Activated CD4-positive, alpha-beta T cell treated with anti-CD3 and anti-CD28 coated beads, Interleukin-2, amount 10 ng/mL, durations not matched to agents 7 days and 5 days (primary cell): ENCODE data around the gene HSD3B7. TPM values are rescaled to one million over a fixed set of nuclear protein-coding genes. Genes with fewer than 3 reads are reported as not detected.

Experiments
- CTCF ChIA-PET: fragments of 350-600 bp; sonication (Branson Sonifier 250); formaldehyde crosslinking; loops from one replicate; lab custom pipeline; 2021; ENCODE audit warnings: antibody characterized with exemption; lab: Charles Lee
- POLR2A ChIA-PET: fragments of 350-600 bp; sonication (Branson Sonifier 250); formaldehyde crosslinking; loops from one replicate; lab custom pipeline; 2021; ENCODE audit warnings: antibody characterized with exemption; lab: Charles Lee
- DNase-seq: peaks from one replicate; pipeline ENCODE4 v3.0.0-alpha.2; 2020
- H3K27ac Mint-ChIP-seq: one replicate; pipeline ENCODE4 v1.8.0; 2021; ENCODE audit warnings: mild to moderate bottlenecking, moderate library complexity, mixed read lengths
- H3K27me3 Mint-ChIP-seq: one replicate; pipeline ENCODE4 v1.8.0; 2021; ENCODE audit warnings: mixed read lengths
- H3K36me3 Mint-ChIP-seq: one replicate; pipeline ENCODE4 v1.8.0; 2021; ENCODE audit warnings: low read depth, mixed read lengths
- H3K4me1 Mint-ChIP-seq: one replicate; pipeline ENCODE4 v1.8.0; 2021; ENCODE audit warnings: mixed read lengths
- H3K4me3 Mint-ChIP-seq: one replicate; pipeline ENCODE4 v1.8.0; 2021; ENCODE audit warnings: mild to moderate bottlenecking, moderate library complexity, mixed read lengths
- H3K9me3 Mint-ChIP-seq: one replicate; pipeline ENCODE4 v1.8.0; 2021; ENCODE audit warnings: mixed read lengths
- total RNA-seq, 2 experiments: library from RNA; stranded (reverse); gene quantifications; one replicate each; pipeline ENCODE4 v1.2.3, GENCODE V29; 2021

Gene HSD3B7
- total RNA-seq, 2 experiments from 2014 or later, result 3.4 to 3.5 TPM

DNA sequence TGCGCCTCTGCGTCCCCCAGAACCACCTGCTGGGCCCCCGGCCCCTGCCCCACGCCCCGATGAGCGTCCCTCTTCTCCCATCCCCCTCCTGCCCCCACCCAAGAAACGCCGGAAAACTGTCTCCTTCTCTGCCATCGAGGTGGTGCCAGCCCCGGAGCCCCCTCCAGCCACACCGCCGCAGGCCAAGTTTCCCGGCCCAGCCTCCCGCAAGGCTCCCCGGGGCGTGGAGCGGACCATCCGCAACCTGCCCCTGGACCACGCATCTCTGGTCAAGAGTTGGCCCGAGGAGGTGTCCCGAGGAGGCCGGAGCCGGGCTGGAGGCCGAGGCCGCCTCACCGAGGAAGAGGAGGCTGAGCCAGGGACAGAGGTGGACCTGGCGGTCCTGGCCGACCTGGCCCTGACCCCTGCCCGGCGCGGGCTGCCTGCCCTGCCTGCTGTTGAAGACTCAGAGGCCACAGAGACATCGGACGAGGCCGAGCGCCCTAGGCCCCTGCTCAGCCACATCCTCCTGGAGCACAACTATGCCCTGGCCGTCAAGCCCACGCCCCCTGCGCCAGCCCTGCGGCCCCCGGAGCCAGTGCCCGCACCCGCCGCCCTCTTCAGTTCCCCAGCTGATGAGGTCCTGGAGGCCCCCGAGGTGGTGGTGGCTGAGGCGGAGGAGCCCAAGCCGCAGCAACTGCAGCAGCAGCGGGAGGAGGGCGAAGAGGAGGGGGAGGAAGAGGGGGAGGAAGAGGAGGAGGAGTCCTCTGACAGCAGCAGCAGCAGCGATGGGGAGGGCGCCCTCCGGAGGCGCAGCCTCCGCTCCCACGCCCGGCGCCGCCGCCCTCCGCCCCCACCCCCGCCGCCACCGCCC lies 5.6 kb upstream of the HSD3B7 start:
- Mint-ChIP-seq H3K4me3 (no peak overlapping the region), H3K4me1 (peaks cover under 1% of the 10 kb centered on the region), H3K9me3 (no peaks in the 10 kb centered on the region), H3K27me3 (no peaks in the 10 kb centered on the region), H3K36me3 (peaks cover 33% of the 10 kb centered on the region), H3K27ac (no peak overlapping the region)
- ChIA-PET POLR2A (no interaction called here), CTCF (no interaction called here)
- DNase-seq, result no peak

DNA sequence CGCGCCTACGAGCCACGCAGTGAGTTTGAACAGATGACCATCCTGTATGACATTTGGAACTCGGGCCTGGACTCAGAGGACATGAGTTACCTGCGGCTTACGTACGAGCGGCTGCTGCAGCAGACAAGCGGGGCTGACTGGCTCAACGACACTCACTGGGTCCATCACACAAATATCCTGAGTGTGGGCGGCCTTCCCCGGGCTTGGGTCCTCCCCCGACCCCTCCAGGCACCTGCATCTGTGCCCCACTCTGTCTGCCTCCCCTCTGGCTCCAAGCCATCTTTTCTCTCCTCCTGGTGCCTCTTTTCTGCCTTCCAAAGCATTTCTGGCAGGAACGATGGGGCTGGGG lies 5.0 kb upstream of the HSD3B7 start:
- CTCF ChIA-PET, result no interaction called here
- peaks cover 6% of the 10 kb centered on the region for H3K4me1 Mint-ChIP-seq
- peaks cover 30% of the 10 kb centered on the region for H3K36me3 Mint-ChIP-seq
- no peak overlapping the region for H3K4me3 Mint-ChIP-seq
- no peak for DNase-seq
- H3K9me3 Mint-ChIP-seq, result no peaks in the 10 kb centered on the region
- POLR2A ChIA-PET, result no interaction called here
- no peak overlapping the region for H3K27ac Mint-ChIP-seq
- no peaks in the 10 kb centered on the region for H3K27me3 Mint-ChIP-seq

DNA sequence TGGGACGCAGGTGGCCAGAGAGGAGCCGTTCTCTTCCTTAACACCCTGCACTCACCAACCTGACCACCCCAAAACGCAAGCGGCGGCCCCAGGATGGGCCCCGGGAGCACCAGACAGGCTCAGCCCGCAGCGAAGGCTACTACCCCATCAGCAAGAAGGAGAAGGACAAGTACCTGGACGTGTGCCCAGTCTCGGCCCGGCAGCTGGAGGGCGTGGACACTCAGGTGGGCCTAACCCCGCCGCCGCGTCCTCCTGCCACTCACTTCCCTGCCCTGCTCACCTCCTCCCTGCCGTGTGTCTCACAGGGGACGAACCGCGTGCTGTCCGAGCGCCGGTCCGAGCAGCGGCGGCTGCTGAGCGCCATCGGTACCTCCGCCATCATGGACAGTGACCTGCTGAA lies 4.6 kb upstream of the HSD3B7 start:
- no peak for DNase-seq
- Mint-ChIP-seq H3K9me3 (no peaks in the 10 kb centered on the region), H3K27me3 (no peaks in the 10 kb centered on the region), H3K4me3 (no peak overlapping the region), H3K36me3 (peaks cover 30% of the 10 kb centered on the region), H3K27ac (no peak overlapping the region), H3K4me1 (peaks cover 6% of the 10 kb centered on the region)
- ChIA-PET CTCF (interaction anchor here (1.3 kb wide), 1 partner anchor 14 kb away, joined by 3 read pairs; no protein-coding TSS in a partner anchor), POLR2A (no interaction called here)

DNA sequence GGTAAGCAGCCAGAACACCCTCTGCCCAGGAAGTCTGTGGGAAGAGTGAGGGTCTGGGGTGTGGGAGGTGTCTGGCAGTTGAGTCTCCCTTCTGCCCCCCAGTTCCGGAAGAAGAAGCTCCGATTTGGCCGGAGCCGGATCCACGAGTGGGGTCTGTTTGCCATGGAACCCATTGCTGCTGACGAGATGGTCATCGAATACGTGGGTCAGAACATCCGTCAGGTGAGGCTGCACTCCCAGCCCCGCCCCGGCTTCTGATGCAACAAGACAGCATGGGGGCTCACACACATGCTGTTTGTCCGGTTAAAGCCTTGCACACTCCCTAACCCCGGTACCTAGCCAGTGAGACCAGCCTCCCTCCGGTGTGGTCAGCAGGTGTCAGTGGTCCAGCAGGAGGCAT lies 4.0 kb upstream of the HSD3B7 start:
- ChIA-PET POLR2A (no interaction called here), CTCF (interaction anchor here (1.2 to 1.6 kb wide), 3 partner anchors 12 to 161 kb away, joined by 3 to 5 read pairs (median 3); no protein-coding TSS in a partner anchor)
- Mint-ChIP-seq H3K9me3 (no peaks in the 10 kb centered on the region), H3K4me3 (no peak overlapping the region), H3K27me3 (no peaks in the 10 kb centered on the region), H3K27ac (no peak overlapping the region), H3K36me3 (peaks cover 27% of the 10 kb centered on the region), H3K4me1 (peaks cover 6% of the 10 kb centered on the region)
- DNase-seq, result no peak

DNA sequence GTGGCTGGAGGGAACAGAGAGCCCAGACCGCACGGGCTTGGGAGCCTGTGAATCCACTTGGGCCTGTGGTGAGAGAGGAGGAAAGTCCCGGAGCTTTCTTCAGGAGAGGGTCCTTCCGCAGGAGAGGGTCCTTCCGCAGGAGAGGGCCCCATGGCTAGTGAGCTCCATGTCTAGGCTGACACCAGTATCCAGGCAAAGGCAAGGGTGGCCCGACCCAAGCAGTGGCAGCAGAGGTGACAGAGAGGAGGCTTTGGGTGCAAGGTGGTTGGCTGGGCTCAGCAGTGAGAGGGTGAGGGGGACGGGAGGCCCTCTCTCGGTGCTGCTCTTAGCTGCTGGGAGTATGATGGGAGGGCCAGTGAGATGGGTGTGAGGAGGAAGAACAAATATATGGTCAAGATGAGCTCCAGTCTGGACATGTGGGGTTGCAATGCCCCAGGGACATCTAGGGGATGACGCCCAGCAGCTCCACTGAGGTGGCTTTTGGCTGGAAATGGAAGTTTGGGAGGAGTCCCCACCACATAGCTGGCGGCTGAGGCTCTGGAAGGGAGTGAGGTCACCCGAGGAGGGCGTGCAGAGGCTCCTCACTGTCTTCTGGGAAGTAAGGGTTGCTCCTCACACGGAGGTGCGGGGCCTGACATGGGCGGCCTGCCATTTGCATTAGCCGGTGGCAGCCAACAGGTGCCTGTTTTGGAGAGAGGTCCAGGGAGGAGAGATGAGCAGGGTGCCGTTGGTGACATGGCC lies 2.3 kb upstream of the HSD3B7 start:
- H3K36me3 Mint-ChIP-seq, result peaks cover 19% of the 10 kb centered on the region
- no peak overlapping the region for H3K4me3 Mint-ChIP-seq
- ChIA-PET CTCF (interaction anchor here (1.1 to 4.4 kb wide), 5 partner anchors 10 to 160 kb away, joined by 3 to 23 read pairs (median 5); no protein-coding TSS in a partner anchor), POLR2A (no interaction called here)
- H3K9me3 Mint-ChIP-seq, result no peaks in the 10 kb centered on the region
- DNase-seq, result no peak
- no peaks in the 10 kb centered on the region for H3K27me3 Mint-ChIP-seq
- peaks cover 9% of the 10 kb centered on the region for H3K4me1 Mint-ChIP-seq
- no peak overlapping the region for H3K27ac Mint-ChIP-seq

DNA sequence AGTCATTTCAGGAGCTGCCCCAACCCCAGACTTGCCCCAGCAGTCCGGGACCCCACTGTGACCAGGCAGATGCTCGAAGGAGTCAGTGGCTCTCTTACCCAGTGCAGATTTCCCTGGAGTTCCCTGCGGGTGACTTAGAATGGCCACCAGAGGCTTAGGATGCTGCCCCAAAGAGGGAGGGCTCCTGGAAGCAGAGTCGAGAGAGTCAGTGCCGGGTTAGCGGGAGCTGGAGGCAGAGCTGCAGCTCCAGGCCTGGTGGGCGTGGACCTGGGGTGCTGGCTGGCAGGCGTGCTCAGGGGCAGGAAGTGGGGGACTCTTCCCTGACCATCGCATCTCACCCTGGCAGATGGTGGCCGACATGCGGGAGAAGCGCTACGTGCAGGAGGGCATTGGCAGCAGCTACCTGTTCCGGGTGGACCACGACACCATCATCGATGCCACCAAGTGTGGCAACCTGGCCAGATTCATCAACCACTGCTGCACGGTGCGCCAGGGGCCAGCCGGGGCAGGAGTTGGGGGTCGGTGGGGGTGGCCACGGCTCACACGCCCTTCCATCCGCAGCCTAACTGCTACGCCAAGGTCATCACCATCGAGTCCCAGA lies 1.6 kb upstream of the HSD3B7 start:
- H3K9me3 Mint-ChIP-seq, result no peaks in the 10 kb centered on the region
- peaks cover 9% of the 10 kb centered on the region for H3K4me1 Mint-ChIP-seq
- no peaks in the 10 kb centered on the region for H3K27me3 Mint-ChIP-seq
- H3K4me3 Mint-ChIP-seq, result no peak overlapping the region
- no peak overlapping the region for H3K27ac Mint-ChIP-seq
- ChIA-PET POLR2A (no interaction called here), CTCF (interaction anchor here (1.6 to 4.4 kb wide), 5 partner anchors 11 to 161 kb away, joined by 4 to 23 read pairs (median 7); no protein-coding TSS in a partner anchor)
- no peak for DNase-seq
- peaks cover 19% of the 10 kb centered on the region for H3K36me3 Mint-ChIP-seq

DNA sequence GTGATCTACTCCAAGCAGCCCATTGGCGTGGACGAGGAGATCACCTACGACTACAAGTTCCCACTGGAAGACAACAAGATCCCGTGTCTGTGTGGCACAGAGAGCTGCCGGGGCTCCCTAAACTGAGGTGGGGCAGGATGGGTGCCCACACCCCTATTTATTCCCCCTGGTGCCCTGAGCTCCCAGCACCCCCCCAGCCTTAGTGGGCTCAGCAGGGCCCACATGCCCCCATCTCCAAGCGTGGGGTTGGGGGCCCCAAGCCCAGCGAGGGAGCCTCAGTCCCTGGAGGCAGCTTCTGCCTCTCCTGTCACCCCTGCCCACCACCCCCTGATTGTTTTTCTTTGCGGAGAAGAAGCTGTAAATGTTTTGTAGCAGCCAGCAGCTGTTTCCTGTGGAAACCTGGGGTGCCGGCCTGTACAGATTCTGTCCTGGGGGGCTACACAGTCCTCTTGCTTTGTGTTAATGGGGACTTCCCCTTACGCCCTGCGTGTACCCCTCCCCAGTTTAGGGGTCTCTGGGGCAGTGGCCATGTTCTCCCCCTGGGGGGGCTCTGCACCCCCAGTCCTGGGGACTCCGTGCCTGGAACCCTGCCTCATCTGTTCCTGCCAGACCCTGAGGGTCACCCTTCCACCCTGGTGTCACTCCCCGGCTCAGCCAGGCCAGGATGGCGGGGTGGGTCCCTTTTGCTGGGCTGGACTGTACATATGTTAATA lies 953 bp upstream of the HSD3B7 start:
- peaks cover 9% of the 10 kb centered on the region for H3K4me1 Mint-ChIP-seq
- peaks cover 15% of the 10 kb centered on the region for H3K36me3 Mint-ChIP-seq
- H3K4me3 Mint-ChIP-seq, result no peak overlapping the region
- POLR2A ChIA-PET, result no interaction called here
- no peaks in the 10 kb centered on the region for H3K9me3 Mint-ChIP-seq
- DNase-seq, result no peak
- CTCF ChIA-PET, result interaction anchor here (0.6 to 4.4 kb wide), 14 partner anchors 8 to 160 kb away, joined by 3 to 23 read pairs (median 4); no protein-coding TSS in a partner anchor
- no peak overlapping the region for H3K27ac Mint-ChIP-seq
- no peaks in the 10 kb centered on the region for H3K27me3 Mint-ChIP-seq

DNA sequence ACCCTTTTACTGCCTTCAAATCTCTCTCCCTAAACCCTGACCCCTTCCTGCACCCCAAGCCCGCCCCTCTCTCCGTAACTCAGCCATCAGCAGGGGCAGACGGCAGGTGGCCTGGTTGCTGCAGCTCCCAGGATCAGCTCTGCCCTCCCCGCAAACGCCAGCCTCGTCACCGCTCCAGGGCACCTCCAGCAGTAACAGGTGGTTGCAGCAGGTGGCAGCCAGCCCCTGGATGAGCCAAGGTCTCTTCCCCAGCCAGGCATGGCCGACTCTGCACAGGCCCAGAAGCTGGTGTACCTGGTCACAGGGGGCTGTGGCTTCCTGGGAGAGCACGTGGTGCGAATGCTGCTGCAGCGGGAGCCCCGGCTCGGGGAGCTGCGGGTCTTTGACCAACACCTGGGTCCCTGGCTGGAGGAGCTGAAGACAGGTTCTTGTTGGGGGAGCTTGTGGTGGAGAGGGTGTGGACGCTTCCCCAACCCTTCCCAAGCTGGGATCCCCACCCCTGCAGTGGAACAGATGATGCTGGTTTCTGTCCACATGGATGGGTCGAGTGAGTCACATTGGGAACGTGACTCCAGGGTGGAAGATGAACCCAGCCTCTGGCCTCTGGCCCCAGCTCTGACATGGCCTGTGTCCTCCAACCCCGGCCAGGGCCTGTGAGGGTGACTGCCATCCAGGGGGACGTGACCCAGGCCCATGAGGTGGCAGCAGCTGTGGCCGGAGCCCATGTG lies 558 bp downstream of the HSD3B7 start:
- CTCF ChIA-PET, result interaction anchor here (0.5 to 4.4 kb wide), 26 partner anchors 8 to 320 kb away, joined by 3 to 23 read pairs (median 3); partner anchors contain the start of gene VKORC1
- no peak for DNase-seq
- Mint-ChIP-seq H3K36me3 (peaks cover 12% of the 10 kb centered on the region), H3K27ac (peak overlapping the region; percentile 54), H3K27me3 (no peaks in the 10 kb centered on the region), H3K4me3 (peak overlapping the region; percentile 36), H3K4me1 (peaks cover 9% of the 10 kb centered on the region), H3K9me3 (no peaks in the 10 kb centered on the region)
- POLR2A ChIA-PET, result interaction anchor here (0.5 kb wide), 1 partner anchor 191 kb away, joined by 3 read pairs; no protein-coding TSS in a partner anchor

DNA sequence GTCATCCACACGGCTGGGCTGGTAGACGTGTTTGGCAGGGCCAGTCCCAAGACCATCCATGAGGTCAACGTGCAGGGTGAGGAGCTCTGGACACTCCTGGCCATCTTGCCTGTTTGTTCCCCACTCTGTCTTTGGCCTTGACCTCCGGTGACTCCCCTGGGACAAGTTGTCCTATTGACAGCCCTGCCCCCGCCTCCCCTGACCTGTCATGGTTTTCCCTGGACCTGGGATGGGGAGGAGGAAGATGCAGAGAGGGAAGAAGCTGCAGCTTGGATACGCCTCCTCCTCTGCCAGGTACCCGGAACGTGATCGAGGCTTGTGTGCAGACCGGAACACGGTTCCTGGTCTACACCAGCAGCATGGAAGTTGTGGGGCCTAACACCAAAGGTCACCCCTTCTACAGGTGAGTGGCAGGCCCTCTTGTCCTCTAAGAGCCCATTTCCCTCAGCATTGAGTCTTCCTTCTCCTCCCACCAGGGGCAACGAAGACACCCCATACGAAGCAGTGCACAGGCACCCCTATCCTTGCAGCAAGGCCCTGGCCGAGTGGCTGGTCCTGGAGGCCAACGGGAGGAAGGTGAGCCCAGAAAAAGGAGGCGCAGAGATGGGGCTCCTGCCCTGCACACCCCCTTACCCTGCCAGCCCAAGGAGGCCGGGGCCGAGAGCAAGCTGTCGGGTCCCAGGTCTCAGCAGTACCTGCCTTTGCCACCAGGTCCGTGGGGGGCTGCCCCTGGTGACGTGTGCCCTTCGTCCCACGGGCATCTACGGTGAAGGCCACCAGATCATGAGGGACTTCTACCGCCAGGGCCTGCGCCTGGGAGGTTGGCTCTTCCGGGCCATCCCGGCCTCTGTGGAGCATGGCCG lies 1.4 kb downstream of the HSD3B7 start:
- Mint-ChIP-seq H3K4me3 (no peak overlapping the region), H3K9me3 (no peaks in the 10 kb centered on the region), H3K36me3 (peaks cover 6% of the 10 kb centered on the region), H3K27ac (peak overlapping the region; percentile 71), H3K4me1 (peaks cover 9% of the 10 kb centered on the region), H3K27me3 (no peaks in the 10 kb centered on the region)
- no peak for DNase-seq
- ChIA-PET POLR2A (no interaction called here), CTCF (interaction anchor here (0.5 to 4.4 kb wide), 21 partner anchors 8 to 171 kb away, joined by 3 to 23 read pairs (median 3); partner anchors contain the start of gene VKORC1)

DNA sequence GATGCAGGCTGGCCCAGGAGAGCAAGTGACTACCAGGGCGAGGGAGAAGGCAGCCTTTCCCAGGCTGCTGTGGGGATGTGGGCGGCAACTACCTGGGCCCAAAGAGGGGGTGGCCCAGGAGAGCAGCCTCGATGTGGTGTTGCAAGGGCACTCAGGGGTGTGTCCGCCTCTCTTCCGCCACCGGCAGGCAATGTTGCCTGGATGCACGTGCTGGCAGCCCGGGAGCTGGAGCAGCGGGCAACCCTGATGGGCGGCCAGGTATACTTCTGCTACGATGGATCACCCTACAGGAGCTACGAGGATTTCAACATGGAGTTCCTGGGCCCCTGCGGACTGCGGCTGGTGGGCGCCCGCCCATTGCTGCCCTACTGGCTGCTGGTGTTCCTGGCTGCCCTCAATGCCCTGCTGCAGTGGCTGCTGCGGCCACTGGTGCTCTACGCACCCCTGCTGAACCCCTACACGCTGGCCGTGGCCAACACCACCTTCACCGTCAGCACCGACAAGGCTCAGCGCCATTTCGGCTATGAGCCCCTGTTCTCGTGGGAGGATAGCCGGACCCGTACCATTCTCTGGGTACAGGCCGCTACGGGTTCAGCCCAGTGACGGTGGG lies 2.7 kb downstream of the HSD3B7 start:
- ChIA-PET CTCF (interaction anchor here (1.0 to 2.1 kb wide), 3 partner anchors 11 to 86 kb away, joined by 3 to 4 read pairs (median 3); partner anchors contain the start of genes ZNF646 and ZNF668), POLR2A (interaction anchor here (0.6 kb wide), 1 partner anchor 13 kb away, joined by 3 read pairs; no protein-coding TSS in a partner anchor)
- H3K4me3 Mint-ChIP-seq, result no peak overlapping the region
- no peaks in the 10 kb centered on the region for H3K27me3 Mint-ChIP-seq
- peaks cover 15% of the 10 kb centered on the region for H3K4me1 Mint-ChIP-seq
- no peak overlapping the region for H3K27ac Mint-ChIP-seq
- no peaks in the 10 kb centered on the region for H3K9me3 Mint-ChIP-seq
- peaks cover 3% of the 10 kb centered on the region for H3K36me3 Mint-ChIP-seq
- no peak for DNase-seq
